ENCODE data around the gene CCIN. TPM values are rescaled to one million over a fixed set of nuclear protein-coding genes. Genes with fewer than 3 reads are reported as not detected.

The CCIN gene
- total RNA-seq, 1 experiment from 2014 or later: 0.13 TPM

DNA sequence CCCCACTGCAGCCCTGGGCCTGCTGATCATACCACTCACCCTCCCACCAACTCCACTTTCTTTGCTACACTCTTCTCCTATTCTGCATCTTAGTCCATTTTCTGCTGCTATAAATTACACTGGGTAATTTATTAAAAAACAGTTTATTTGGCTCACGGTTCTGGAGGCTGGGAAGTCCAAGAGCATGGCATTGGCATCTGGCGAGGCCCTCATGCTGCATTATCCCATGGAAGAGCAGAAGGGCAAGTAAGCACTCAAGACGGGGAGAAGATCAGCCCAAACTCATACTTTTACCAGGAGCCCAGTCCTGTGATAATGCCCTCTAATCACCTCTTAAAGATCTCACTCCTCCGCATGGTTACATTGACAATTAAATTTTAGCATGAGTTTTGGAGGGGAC is 23.2 kb upstream of the CCIN start:
- Histone ChIP-seq H3K4me1 (ENCODE audit: control insufficient read depth, insufficient read depth, low read length) (peaks cover 6% of the 10 kb centered on the region), H3K27ac (ENCODE audit: low read length) (no peak overlapping the region), H3K36me3 (ENCODE audit: control insufficient read depth, insufficient read depth, low read length) (no peaks in the 10 kb centered on the region), H3K4me3 (ENCODE audit: low read depth in 2 of 2, low read length in 2 of 2) (no peak overlapping the region), H3K9me3 (ENCODE audit: control insufficient read depth, insufficient read depth, low read depth, low read length) (no peaks in the 10 kb centered on the region), H3K27me3 (ENCODE audit: control insufficient read depth, insufficient read depth, low read length) (no peaks in the 10 kb centered on the region)
- CTCF ChIA-PET: no interaction called here
- in situ Hi-C loops (cut with HindIII; ENCODE audit: low pct_unique_long_range_greater_than_20kb, low sequenced_read_pairs): no loop called here
- no peak for TF ChIP-seq SIN3A (IDR thresholded peaks at IDR 0.05; ENCODE audit: borderline replicate concordance, insufficient read depth, low read depth, low read length)
- TF ChIP-seq POLR2AphosphoS5 (IDR thresholded peaks at IDR 0.05; ENCODE audit: low read depth, low read length): no peak
- no peak for TF ChIP-seq TCF7L2 (IDR thresholded peaks at IDR 0.05; ENCODE audit: low read depth, low read length)
- TF ChIP-seq, protein P1, sequence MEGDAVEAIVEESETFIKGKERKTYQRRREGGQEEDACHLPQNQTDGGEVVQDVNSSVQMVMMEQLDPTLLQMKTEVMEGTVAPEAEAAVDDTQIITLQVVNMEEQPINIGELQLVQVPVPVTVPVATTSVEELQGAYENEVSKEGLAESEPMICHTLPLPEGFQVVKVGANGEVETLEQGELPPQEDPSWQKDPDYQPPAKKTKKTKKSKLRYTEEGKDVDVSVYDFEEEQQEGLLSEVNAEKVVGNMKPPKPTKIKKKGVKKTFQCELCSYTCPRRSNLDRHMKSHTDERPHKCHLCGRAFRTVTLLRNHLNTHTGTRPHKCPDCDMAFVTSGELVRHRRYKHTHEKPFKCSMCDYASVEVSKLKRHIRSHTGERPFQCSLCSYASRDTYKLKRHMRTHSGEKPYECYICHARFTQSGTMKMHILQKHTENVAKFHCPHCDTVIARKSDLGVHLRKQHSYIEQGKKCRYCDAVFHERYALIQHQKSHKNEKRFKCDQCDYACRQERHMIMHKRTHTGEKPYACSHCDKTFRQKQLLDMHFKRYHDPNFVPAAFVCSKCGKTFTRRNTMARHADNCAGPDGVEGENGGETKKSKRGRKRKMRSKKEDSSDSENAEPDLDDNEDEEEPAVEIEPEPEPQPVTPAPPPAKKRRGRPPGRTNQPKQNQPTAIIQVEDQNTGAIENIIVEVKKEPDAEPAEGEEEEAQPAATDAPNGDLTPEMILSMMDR (IDR thresholded peaks at IDR 0.05): no peak
- TF ChIP-seq, protein P2, sequence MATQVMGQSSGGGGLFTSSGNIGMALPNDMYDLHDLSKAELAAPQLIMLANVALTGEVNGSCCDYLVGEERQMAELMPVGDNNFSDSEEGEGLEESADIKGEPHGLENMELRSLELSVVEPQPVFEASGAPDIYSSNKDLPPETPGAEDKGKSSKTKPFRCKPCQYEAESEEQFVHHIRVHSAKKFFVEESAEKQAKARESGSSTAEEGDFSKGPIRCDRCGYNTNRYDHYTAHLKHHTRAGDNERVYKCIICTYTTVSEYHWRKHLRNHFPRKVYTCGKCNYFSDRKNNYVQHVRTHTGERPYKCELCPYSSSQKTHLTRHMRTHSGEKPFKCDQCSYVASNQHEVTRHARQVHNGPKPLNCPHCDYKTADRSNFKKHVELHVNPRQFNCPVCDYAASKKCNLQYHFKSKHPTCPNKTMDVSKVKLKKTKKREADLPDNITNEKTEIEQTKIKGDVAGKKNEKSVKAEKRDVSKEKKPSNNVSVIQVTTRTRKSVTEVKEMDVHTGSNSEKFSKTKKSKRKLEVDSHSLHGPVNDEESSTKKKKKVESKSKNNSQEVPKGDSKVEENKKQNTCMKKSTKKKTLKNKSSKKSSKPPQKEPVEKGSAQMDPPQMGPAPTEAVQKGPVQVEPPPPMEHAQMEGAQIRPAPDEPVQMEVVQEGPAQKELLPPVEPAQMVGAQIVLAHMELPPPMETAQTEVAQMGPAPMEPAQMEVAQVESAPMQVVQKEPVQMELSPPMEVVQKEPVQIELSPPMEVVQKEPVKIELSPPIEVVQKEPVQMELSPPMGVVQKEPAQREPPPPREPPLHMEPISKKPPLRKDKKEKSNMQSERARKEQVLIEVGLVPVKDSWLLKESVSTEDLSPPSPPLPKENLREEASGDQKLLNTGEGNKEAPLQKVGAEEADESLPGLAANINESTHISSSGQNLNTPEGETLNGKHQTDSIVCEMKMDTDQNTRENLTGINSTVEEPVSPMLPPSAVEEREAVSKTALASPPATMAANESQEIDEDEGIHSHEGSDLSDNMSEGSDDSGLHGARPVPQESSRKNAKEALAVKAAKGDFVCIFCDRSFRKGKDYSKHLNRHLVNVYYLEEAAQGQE (IDR thresholded peaks at IDR 0.05; ENCODE audit: insufficient read depth in 1 of 2, low read depth in 2 of 2, low read length in 1 of 2): no peak
- POLR2A ChIA-PET: no interaction called here
- DNase-seq (ENCODE audit: low read depth, low spot score): no peak
- no TSS peak for BruUV-seq (replicated peaks)
- ATAC-seq: no peak
- intact Hi-C loops (cut with micrococcal nuclease; ENCODE audit: unreplicated experiment): no loop called here

DNA sequence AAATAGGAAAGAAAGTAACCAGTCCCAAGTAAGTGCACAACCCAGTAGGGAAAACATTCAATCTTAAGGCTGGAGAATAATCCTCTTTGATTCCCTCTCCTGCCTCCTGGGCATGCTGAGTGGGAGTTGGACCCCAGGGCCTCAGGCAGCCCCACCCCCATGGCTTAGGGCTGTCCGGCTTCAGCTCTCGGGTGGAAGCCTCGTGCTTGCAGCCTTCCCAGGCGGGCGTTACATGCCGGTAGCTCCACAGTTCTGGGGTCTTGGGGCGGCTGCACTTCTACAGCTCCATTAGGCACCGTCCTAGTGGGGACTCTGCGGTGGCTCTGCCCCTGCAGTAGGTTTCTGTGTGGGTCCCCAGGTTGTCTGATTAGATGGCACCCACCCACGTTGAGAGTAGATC is 22.5 kb upstream of the CCIN start:
- ATAC-seq: no peak
- Histone ChIP-seq H3K9me3 (ENCODE audit: control insufficient read depth, insufficient read depth, low read depth, low read length) (no peaks in the 10 kb centered on the region), H3K27me3 (ENCODE audit: control insufficient read depth, insufficient read depth, low read length) (no peaks in the 10 kb centered on the region), H3K36me3 (ENCODE audit: control insufficient read depth, insufficient read depth, low read length) (no peaks in the 10 kb centered on the region), H3K4me1 (ENCODE audit: control insufficient read depth, insufficient read depth, low read length) (peaks cover 6% of the 10 kb centered on the region), H3K4me3 (ENCODE audit: low read depth in 2 of 2, low read length in 2 of 2) (no peak overlapping the region), H3K27ac (ENCODE audit: low read length) (no peak overlapping the region)
- CTCF ChIA-PET: no interaction called here
- BruUV-seq (replicated peaks): no TSS peak
- intact Hi-C loops (cut with micrococcal nuclease; ENCODE audit: unreplicated experiment): no loop called here
- in situ Hi-C loops (cut with HindIII; ENCODE audit: low pct_unique_long_range_greater_than_20kb, low sequenced_read_pairs): no loop called here
- POLR2A ChIA-PET: interaction anchor here (1.1 kb wide), 1 partner anchor 18 kb away, joined by 4 read pairs; no protein-coding TSS in a partner anchor
- DNase-seq (ENCODE audit: low read depth, low spot score): no peak
- TF ChIP-seq, protein P1 (IDR thresholded peaks at IDR 0.05): no peak
- TF ChIP-seq TCF7L2 (IDR thresholded peaks at IDR 0.05; ENCODE audit: low read depth, low read length) (no peak), SIN3A (IDR thresholded peaks at IDR 0.05; ENCODE audit: borderline replicate concordance, insufficient read depth, low read depth, low read length) (no peak), POLR2AphosphoS5 (IDR thresholded peaks at IDR 0.05; ENCODE audit: low read depth, low read length) (no peak)
- TF ChIP-seq, protein P2 (IDR thresholded peaks at IDR 0.05; ENCODE audit: insufficient read depth in 1 of 2, low read depth in 2 of 2, low read length in 1 of 2): no peak

Data from Panc1 (cell line).